Measurements from ENCODE around the gene SETD6. TPM values are rescaled to one million over a fixed set of nuclear protein-coding genes. Genes with fewer than 3 reads are reported as not detected.

Gene SETD6
- total and polyA plus RNA-seq, 2 donors (not counting 1 experiment from before 2014, with no cell fraction given): 7.2 to 7.9 TPM

Other genes with a start within 250 kb of the SETD6 start
- not detected in 2 replicates for gene PRSS54, start 220.5 kb upstream of the SETD6 start, total RNA-seq
- not detected in 2 replicates for gene PRSS54, start 220.5 kb upstream of the SETD6 start, polyA plus RNA-seq
- 1.0 and 1.8 TPM in 2 replicates for gene GINS3, start 123.0 kb upstream of the SETD6 start, total RNA-seq
- gene GINS3, start 123.0 kb upstream of the SETD6 start, polyA plus RNA-seq: 5.9 and 12.3 TPM in 2 replicates
- 1.8 and 5.1 TPM in 2 replicates for gene NDRG4, start 15.4 kb upstream of the SETD6 start, total RNA-seq
- gene NDRG4, start 15.4 kb upstream of the SETD6 start, polyA plus RNA-seq: 4.0 and 8.3 TPM in 2 replicates
- gene CNOT1, start 114.3 kb downstream of the SETD6 start, total RNA-seq: 103 and 162 TPM in 2 replicates
- 59.0 and 98.2 TPM in 2 replicates for gene CNOT1, start 114.3 kb downstream of the SETD6 start, polyA plus RNA-seq
- gene SLC38A7, start 169.3 kb downstream of the SETD6 start, total RNA-seq: 23.9 and 30.1 TPM in 2 replicates
- 15.4 and 17.6 TPM in 2 replicates for gene SLC38A7, start 169.3 kb downstream of the SETD6 start, polyA plus RNA-seq
- 20.8 and 39.3 TPM in 2 replicates for gene GOT2, start 218.8 kb downstream of the SETD6 start, total RNA-seq
- 53.9 and 94.0 TPM in 2 replicates for gene GOT2, start 218.8 kb downstream of the SETD6 start, polyA plus RNA-seq